ENCODE results near the gene C2.

Gene C2

DNA sequence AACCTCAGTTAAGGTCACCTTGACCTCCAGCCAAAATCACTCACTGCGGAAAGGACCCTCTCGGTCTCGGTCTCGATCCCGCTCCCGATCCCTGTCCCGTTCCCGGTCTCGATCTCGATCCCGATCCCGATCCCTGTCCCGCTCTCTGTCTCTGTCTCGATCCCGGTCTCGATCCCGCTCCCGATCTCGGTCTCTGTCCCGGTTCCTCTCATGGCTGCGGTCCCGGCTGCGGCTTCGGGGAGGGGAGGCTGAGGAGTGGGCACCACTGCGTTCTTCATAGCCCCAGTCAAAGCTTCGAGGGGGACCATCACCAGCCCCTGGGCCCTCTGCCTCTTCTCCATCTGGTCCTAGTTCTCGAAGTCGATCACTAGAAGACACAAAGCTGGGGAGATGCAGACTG is 27.0 kb downstream of the C2 start:
- Histone ChIP-seq H3K4me2 (no peak overlapping the region), H3K36me3 (peaks cover 76% of the 10 kb centered on the region), H3K27me3 (no peaks in the 10 kb centered on the region), H3K9me3 (no peaks in the 10 kb centered on the region), H3K4me1 (peaks cover 16% of the 10 kb centered on the region), H3K4me3 (no peak overlapping the region), H4K20me1 (no peaks in the 10 kb centered on the region), H3K9ac (peak overlapping the region; percentile 38; the same call in 1 of the 2 replicates), H3K27ac (no peak overlapping the region)
- TF ChIP-seq Cebpa-rat (IDR thresholded peaks at IDR 0.05): no peak

DNA sequence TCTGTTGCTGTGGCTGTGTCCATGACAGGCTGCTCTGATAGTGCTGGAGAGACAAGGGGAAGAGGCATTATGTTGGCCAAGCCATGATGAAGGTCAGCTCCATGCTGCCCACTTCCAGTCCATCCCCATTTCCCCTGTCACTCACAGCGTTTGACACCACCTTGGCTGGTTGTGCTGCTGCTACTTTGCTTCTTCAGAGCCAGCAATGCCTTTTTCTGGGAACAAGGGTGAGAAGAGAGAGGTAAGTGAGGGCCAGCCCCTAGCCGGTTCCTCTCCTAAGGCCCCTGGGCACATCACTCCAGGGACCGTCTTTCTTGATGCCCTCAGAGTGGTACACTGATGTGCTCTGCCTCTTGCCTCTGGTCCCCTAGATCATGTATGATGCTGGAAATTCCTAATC is 29.3 kb downstream of the C2 start:
- no peaks in the 10 kb centered on the region for H3K9me3 ChIP-seq
- TF ChIP-seq Cebpa-rat (IDR thresholded peaks at IDR 0.05): no peak
- no peak overlapping the region for H3K9ac ChIP-seq
- no peak overlapping the region for H3K4me3 ChIP-seq
- H3K27ac ChIP-seq: no peak overlapping the region
- H4K20me1 ChIP-seq: no peaks in the 10 kb centered on the region
- H3K36me3 ChIP-seq: peaks cover 77% of the 10 kb centered on the region
- no peaks in the 10 kb centered on the region for H3K27me3 ChIP-seq
- peaks cover 26% of the 10 kb centered on the region for H3K4me1 ChIP-seq
- no peak overlapping the region for H3K4me2 ChIP-seq

DNA sequence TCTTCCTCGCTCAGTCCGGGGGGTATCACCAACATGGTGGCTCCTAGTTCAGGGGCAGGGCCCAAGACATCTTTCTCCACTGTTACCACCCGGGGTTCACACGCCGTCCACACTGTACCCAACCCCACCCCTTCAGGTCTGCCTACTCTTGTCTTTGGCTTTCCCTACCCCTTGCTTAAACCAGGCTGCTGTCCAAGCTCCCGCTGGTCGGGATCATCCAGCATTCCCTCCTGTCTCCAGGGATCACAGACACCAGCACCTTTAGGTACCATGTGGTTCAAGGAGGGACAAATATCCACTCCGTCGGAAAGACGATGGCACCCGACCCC is 30.9 kb downstream of the C2 start:
- Histone ChIP-seq H3K27ac (peak overlapping the region; percentile 71), H3K4me1 (peaks cover 26% of the 10 kb centered on the region), H3K4me2 (peak overlapping the region; percentile 97), H3K27me3 (no peaks in the 10 kb centered on the region), H4K20me1 (no peaks in the 10 kb centered on the region), H3K36me3 (peaks cover 77% of the 10 kb centered on the region), H3K9me3 (no peaks in the 10 kb centered on the region), H3K4me3 (peak overlapping the region; percentile 81), H3K9ac (peak overlapping the region; percentile 87)
- TF ChIP-seq Cebpa-rat (IDR thresholded peaks at IDR 0.05): no peak

DNA sequence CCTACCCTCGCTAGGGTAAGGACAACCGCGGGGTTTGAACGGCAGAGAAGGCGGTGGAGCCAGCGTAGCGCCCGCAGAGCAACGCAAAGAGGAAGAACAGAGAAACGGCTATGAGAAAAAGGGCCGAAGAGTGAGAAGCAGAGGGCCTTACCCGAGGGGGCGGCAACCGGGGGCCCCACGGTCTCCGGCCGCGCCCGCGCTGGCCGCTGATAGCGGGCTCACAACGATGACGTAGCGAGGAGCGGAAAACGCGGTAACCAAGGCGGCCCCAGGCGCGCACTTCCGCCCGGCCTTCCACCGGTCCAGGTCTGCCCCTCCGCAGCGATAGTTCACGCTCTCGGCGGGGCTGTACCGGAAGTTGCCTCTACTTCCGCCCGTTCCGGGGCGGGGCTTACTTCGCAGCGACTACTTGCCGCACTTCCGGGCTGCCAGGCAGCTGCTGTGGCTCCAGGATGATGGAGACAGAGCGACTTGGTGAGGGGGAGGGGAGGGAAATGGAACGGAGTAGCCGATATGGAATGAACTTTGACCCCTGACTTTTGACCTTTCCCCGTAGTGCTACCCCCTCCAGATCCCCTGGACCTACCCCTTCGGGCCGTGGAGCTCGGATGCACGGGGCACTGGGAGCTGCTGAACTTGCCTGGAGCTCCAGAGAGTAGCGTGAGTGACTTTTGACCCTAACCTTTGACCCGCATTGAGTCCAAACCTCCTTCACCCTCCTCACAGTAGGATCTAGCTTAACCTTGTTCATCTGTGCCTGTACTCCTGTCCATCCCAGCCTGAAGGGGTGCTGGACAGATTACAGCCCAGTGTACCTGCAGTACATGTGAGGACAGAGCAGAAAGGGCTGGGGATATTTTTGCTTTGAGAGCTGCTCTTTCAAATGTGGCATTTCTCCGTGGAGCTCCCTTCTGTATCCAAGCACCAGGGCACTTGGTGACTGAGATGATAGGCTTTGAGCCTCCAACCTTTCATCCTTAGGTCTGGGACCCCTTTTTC is 31.5 kb downstream of the C2 start, which contains the start of the genes NELFE and SKIC2:
NELFE (minus strand) TSS at position 231 of the 999 bp plus-strand sequence. CDS start 525 bp downstream, outside the sequence.
SKIC2 (plus strand) TSS at position 435 of the 999 bp plus-strand sequence; CDS start at position 453, 18 bp downstream.
- peaks cover 26% of the 10 kb centered on the region for H3K4me1 ChIP-seq
- no peaks in the 10 kb centered on the region for H3K27me3 ChIP-seq
- peak within 1 kb of the TSS; percentile 97 for H3K4me2 ChIP-seq
- peak within 1 kb of the TSS; percentile 78 for H3K27ac ChIP-seq
- no peaks in the 10 kb centered on the region for H4K20me1 ChIP-seq
- peaks cover 77% of the 10 kb centered on the region for H3K36me3 ChIP-seq
- no peak for TF ChIP-seq Cebpa-rat (IDR thresholded peaks at IDR 0.05)
- H3K4me3 ChIP-seq: peak within 1 kb of the TSS; percentile 81
- H3K9me3 ChIP-seq: no peaks in the 10 kb centered on the region
- H3K9ac ChIP-seq: peak within 1 kb of the TSS; percentile 87

DNA sequence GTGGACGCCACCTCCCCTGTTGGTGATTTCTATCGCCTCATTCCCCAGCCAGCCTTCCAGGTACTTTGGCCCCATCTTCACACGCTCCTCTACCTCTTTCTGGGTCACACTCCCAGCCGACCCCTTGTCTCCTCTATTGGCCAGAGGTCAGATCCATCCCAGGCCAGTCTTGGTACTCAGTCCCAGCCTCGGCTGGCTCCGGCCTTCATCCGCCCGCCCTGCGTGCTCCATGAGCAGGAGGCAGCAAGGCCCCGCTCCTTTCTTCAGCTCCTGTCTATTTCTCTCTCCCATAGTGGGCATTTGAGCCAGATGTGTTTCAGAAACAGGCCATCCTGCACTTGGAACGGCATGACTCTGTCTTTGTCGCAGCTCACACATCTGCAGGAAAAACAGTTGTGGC is 34.1 kb downstream of the C2 start:
- H3K27me3 ChIP-seq: no peaks in the 10 kb centered on the region
- H3K27ac ChIP-seq: no peak overlapping the region
- H3K36me3 ChIP-seq: peaks cover 77% of the 10 kb centered on the region
- H4K20me1 ChIP-seq: no peaks in the 10 kb centered on the region
- H3K4me3 ChIP-seq: no peak overlapping the region
- no peak for TF ChIP-seq Cebpa-rat (IDR thresholded peaks at IDR 0.05)
- no peaks in the 10 kb centered on the region for H3K9me3 ChIP-seq
- no peak overlapping the region for H3K4me2 ChIP-seq
- no peak overlapping the region for H3K9ac ChIP-seq
- peaks cover 31% of the 10 kb centered on the region for H3K4me1 ChIP-seq

DNA sequence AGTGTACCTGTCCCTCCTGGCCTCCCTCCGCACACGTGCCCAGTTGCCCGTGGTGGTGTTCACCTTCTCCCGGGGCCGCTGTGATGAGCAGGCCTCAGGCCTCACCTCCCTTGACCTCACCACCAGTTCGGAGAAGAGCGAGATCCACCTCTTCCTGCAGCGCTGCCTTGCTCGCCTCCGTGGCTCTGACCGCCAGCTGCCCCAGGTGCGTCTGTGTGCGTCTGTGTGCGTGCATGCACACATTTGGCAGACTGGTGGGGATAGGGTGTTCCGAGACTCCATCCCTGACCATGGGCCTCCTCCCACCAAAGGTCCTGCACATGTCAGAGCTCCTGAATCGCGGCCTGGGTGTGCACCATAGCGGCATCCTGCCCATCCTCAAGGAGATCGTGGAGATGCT is 36.4 kb downstream of the C2 start:
- no peak overlapping the region for H3K27ac ChIP-seq
- H3K4me3 ChIP-seq: no peak overlapping the region
- H3K4me2 ChIP-seq: no peak overlapping the region
- no peaks in the 10 kb centered on the region for H3K9me3 ChIP-seq
- H3K9ac ChIP-seq: no peak overlapping the region; the same call in 1 of the 2 replicates
- H3K4me1 ChIP-seq: peaks cover 18% of the 10 kb centered on the region
- TF ChIP-seq Cebpa-rat (IDR thresholded peaks at IDR 0.05): no peak
- peaks cover under 1% of the 10 kb centered on the region; the same call in 1 of the 2 replicates for H4K20me1 ChIP-seq
- peaks cover 92% of the 10 kb centered on the region for H3K36me3 ChIP-seq
- no peaks in the 10 kb centered on the region for H3K27me3 ChIP-seq

DNA sequence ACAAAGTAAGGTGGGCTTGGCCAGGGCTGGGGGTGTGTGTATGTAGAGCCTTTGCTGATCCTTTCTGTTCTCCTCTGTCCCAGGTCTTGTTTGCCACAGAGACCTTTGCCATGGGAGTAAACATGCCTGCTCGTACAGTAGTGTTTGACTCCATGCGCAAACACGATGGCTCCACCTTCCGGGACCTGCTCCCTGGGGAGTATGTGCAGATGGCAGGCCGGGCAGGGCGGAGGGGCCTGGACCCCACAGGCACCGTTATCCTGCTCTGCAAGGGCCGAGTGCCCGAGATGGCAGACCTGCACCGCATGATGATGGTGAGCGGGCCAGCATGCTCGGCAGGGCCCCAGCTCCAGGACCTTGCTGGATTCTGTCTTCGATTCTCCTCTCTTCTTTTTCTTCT is 38.2 kb downstream of the C2 start:
- H3K9ac ChIP-seq: no peak overlapping the region
- no peaks in the 10 kb centered on the region for H3K9me3 ChIP-seq
- peaks cover 6% of the 10 kb centered on the region; the same call in 1 of the 2 replicates for H4K20me1 ChIP-seq
- TF ChIP-seq Cebpa-rat (IDR thresholded peaks at IDR 0.05): no peak
- H3K4me1 ChIP-seq: peaks cover 15% of the 10 kb centered on the region
- H3K27me3 ChIP-seq: no peaks in the 10 kb centered on the region
- no peak overlapping the region for H3K4me3 ChIP-seq
- no peak overlapping the region for H3K4me2 ChIP-seq
- peaks cover 100% of the 10 kb centered on the region for H3K36me3 ChIP-seq
- no peak overlapping the region for H3K27ac ChIP-seq

DNA sequence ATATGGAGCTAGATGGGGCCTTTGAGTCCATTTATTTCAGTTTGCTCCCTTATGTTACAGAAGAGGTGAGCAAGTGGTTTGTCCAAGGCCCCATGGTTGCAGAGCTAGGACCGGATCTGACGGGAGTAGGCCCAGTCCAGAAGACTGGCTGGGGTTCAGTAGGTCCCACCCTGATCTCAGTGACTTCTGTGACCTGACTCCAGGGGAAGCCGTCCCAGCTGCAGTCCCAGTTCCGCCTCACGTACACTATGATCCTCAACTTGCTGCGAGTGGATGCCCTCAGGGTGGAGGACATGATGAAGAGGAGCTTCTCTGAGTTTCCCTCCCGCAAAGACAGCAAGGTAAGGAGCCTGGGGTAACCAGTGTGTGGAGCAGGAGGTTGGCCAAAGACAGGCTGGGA is 39.0 kb downstream of the C2 start:
- Histone ChIP-seq H3K27ac (no peak overlapping the region), H3K36me3 (peaks cover 94% of the 10 kb centered on the region)

DNA sequence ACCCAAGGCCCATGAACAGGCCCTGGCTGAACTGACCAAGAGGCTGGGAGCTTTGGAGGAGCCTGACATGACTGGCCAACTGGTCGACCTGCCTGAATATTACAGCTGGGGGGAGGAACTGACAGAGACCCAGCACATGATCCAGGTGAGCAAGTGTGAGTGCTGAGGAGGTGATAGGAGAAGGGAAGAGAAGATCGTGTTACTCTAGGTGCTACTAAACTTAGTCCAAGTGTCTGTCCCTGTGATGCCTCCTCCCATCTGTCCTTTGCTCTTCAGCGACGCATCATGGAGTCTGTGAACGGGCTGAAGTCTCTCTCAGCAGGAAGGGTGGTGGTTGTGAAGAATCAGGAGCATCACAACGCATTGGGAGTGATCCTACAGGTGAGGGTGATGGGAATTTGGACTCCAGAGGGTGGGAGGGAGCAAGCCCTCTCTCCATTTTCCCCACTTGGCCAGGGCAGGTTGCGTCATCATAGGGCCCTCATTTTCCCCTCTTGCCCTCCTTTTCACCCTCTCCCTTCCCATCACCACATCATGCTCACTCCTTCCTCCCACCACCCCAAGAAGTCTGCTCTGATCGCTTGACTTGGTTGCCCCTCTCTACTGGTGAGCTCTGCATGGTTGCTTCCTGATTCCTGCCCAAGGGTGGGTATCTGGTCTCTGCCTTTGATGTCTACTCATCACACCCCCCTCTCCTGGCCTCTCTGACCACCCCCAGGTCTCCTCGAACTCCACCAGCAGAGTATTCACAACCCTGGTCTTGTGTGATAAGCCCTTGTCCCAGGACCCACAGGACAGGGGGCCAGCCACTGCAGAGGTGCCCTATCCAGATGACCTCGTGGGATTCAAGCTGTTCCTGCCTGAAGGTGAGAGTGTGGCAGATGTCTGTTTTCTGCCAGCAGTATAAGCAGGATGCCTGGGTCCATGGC is 39.7 kb downstream of the C2 start:
- no peaks in the 10 kb centered on the region for H3K27me3 ChIP-seq
- no peak overlapping the region for H3K27ac ChIP-seq
- peaks cover 24% of the 10 kb centered on the region for H3K4me1 ChIP-seq
- H3K4me2 ChIP-seq: no peak overlapping the region
- H3K36me3 ChIP-seq: peaks cover 86% of the 10 kb centered on the region
- H3K9me3 ChIP-seq: no peaks in the 10 kb centered on the region
- no peak for TF ChIP-seq Cebpa-rat (IDR thresholded peaks at IDR 0.05)
- H3K9ac ChIP-seq: no peak overlapping the region
- H3K4me3 ChIP-seq: no peak overlapping the region
- H4K20me1 ChIP-seq: peaks cover 6% of the 10 kb centered on the region; the same call in 1 of the 2 replicates

More for the DNA sequence above, 39.0 kb downstream of the C2 start:
- H3K4me2 ChIP-seq: no peak overlapping the region
- no peak overlapping the region for H3K9ac ChIP-seq
- H3K4me3 ChIP-seq: no peak overlapping the region
- H3K27me3 ChIP-seq: no peaks in the 10 kb centered on the region
- peaks cover 23% of the 10 kb centered on the region for H3K4me1 ChIP-seq
- no peak for TF ChIP-seq Cebpa-rat (IDR thresholded peaks at IDR 0.05)
- peaks cover 6% of the 10 kb centered on the region; the same call in 1 of the 2 replicates for H4K20me1 ChIP-seq
- H3K9me3 ChIP-seq: no peaks in the 10 kb centered on the region
